ENCODE results near the gene ARIH2.

- no peak for TF ChIP-seq CTCF (conservative IDR thresholded peaks at IDR 0.05; ENCODE audit: low read depth, low read length)
- no peak for TF ChIP-seq EZH2 (IDR thresholded peaks at IDR 0.05; ENCODE audit: borderline replicate concordance, low read depth, low read length, poor library complexity, severe bottlenecking)
Measured at GRCh38 chr3:48915296-48915695, 3.3 kb upstream of the ARIH2 start.
